ENCODE results near the gene RGS5. TPM values are rescaled to one million over a fixed set of nuclear protein-coding genes. Genes with fewer than 3 reads are reported as not detected.

RGS5 gene
- polyA plus RNA-seq, 1 of the 3 experiments (the other 2 are of a cell fraction): 260 TPM

- TF ChIP-seq REST (IDR thresholded peaks at IDR 0.05; ENCODE audit: low read depth, low read length) (no peak), GABPA (IDR thresholded peaks at IDR 0.05; ENCODE audit: low read depth) (no peak), TEAD4 (IDR thresholded peaks at IDR 0.05; ENCODE audit: borderline replicate concordance, insufficient read depth) (no peak), CTCF (IDR thresholded peaks at IDR 0.05) (no peak), POLR2AphosphoS5 (IDR thresholded peaks at IDR 0.05; ENCODE audit: low read depth, low read length) (no peak), TAF1 (IDR thresholded peaks at IDR 0.05; ENCODE audit: borderline replicate concordance, low read depth, low read length) (no peak), JUND (IDR thresholded peaks at IDR 0.05) (no peak)
These were observed 109.1 kb downstream of the RGS5 start (continued) for GRCh38 chr1:163093579-163093978.

- Histone ChIP-seq H3K36me3 (replicated peaks in 1 of 2; ENCODE audit: control insufficient read depth in 1 of 2, insufficient read depth in 2 of 2, low read length in 1 of 2) (no peaks in the 10 kb centered on the region), H3F3A (replicated peaks; ENCODE audit: insufficient read depth) (no peaks in the 10 kb centered on the region), H3K4me2 (no peak overlapping the region), H3K9me2 (no peaks in the 10 kb centered on the region), H4K20me1 (ENCODE audit: insufficient read depth) (no peaks in the 10 kb centered on the region), H3K9ac (no peak overlapping the region), H3K27me3 (ENCODE audit: insufficient read depth) (no peaks in the 10 kb centered on the region), H2AFZ (ENCODE audit: low read depth) (no peak overlapping the region), H3K79me2 (ENCODE audit: insufficient read depth) (no peaks in the 10 kb centered on the region), H3K4me3 (ENCODE audit: low read depth in 2 of 2, low read length in 1 of 2) (no peak overlapping the region), H3K9me3 (no peaks in the 10 kb centered on the region), H3K27ac (ENCODE audit: low read depth in 2 of 2, low read length in 1 of 2) (no peak overlapping the region; a peak in 1 of 4 replicates), H3K4me1 (ENCODE audit: control insufficient read depth in 1 of 2, insufficient read depth in 2 of 2, low read depth in 1 of 2, low read length in 1 of 2) (peaks cover 10 to 19% of the 10 kb centered on the region in 2 experiments; a peak in 2 of 4 replicates)
- POLR2A ChIA-PET: no interaction called here
- WGBS (ENCODE audit: low lambda C conversion rate): 85% methylated on average over 4 of the region's 4 CpGs
- CTCF ChIA-PET: no interaction called here
- no peak for DNase-seq
- TF ChIP-seq SMC3 (IDR thresholded peaks at IDR 0.05; ENCODE audit: low read depth, low read length) (no peak), REST (IDR thresholded peaks at IDR 0.05; ENCODE audit: low read depth, low read length) (no peak), YY1 (IDR thresholded peaks at IDR 0.05; ENCODE audit: low read depth) (no peak), EZH2phosphoT487 (IDR thresholded peaks at IDR 0.05; ENCODE audit: borderline replicate concordance, low read depth) (no peak), SIN3A (IDR thresholded peaks at IDR 0.05; ENCODE audit: borderline replicate concordance, low read depth, low read length) (no peak), TCF12 (IDR thresholded peaks at IDR 0.05) (no peak), GATA2 (CRISPR knock-in tag; IDR thresholded peaks at IDR 0.05) (no peak), FOSL2 (IDR thresholded peaks at IDR 0.05; ENCODE audit: borderline replicate concordance, low read depth) (no peak), ELF1 (IDR thresholded peaks at IDR 0.05) (no peak), FOXJ3 (CRISPR knock-in tag; IDR thresholded peaks at IDR 0.05) (no peak), FOXM1 (IDR thresholded peaks at IDR 0.05; ENCODE audit: low read depth) (no peak), RXRA (IDR thresholded peaks at IDR 0.05; ENCODE audit: borderline replicate concordance, low read depth) (no peak), RFX5 (IDR thresholded peaks at IDR 0.05; ENCODE audit: low read length) (no peak), EP300 (IDR thresholded peaks at IDR 0.05; ENCODE audit: borderline replicate concordance in 1 of 2, low read depth in 1 of 2, low read length in 1 of 2) (no peak), POLR2AphosphoS5 (IDR thresholded peaks at IDR 0.05; ENCODE audit: low read depth, low read length) (no peak), CHD2 (IDR thresholded peaks at IDR 0.05; ENCODE audit: low read length, partially characterized antibody) (no peak)
- TF ChIP-seq, protein P1, sequence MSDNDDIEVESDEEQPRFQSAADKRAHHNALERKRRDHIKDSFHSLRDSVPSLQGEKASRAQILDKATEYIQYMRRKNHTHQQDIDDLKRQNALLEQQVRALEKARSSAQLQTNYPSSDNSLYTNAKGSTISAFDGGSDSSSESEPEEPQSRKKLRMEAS (IDR thresholded peaks at IDR 0.05; ENCODE audit: low read depth): no peak
These were observed 109.5 kb downstream of the RGS5 start for GRCh38 chr1:163093169-163093568.

Measured in SK-N-SH (cell line).